Cardiac fibroblast (primary cell): ENCODE results near the gene INHBC.
"Not testable (repeated sequence)": the region's sequence is repeated elsewhere in the genome, so short reads cannot be mapped to it uniquely, and the experiment has no call there.

Experiments used
- DNase-seq, 2 donors: peaks; one replicate each; pipeline versions ENCODE4 v3.0.0 to v3.0.0-alpha.2; 2010; ENCODE audit warnings: low read depth in 2 of 2
- H3K4me3 ChIP-seq, 2 donors: replicated peaks in 1 of 2; 1 replicate in 1 of 2; 2 replicates in 1 of 2; pipeline ENCODE4 v1.5.1; 2011; ENCODE audit warnings: low read depth in 2 of 2, low read length in 2 of 2, mild to moderate bottlenecking in 2 of 2, moderate library complexity in 1 of 2
- CTCF ChIP-seq: IDR thresholded peaks from one replicate; pipeline ENCODE4 v1.5.1; 2011; ENCODE audit warnings: low read depth, mild to moderate bottlenecking, low read length, inconsistent platforms

Gene INHBC

GRCh38 chr12:57416039-57416996, 18.3 kb upstream of the INHBC start:
- peak in 1 of 2 donors; percentile 48 for DNase-seq
- no peak overlapping the region for H3K4me3 ChIP-seq
- no peak for TF ChIP-seq CTCF

GRCh38 chr12:57418255-57418654, 16.3 kb upstream of the INHBC start:
- DNase-seq, result no peak
- TF ChIP-seq CTCF, result no peak

GRCh38 chr12:57419495-57419894, 15.1 kb upstream of the INHBC start:
- H3K4me3 ChIP-seq, result no peak overlapping the region
- DNase-seq, result no peak
- TF ChIP-seq CTCF, result no peak

More at GRCh38 chr12:57418255-57418654, 16.3 kb upstream of the INHBC start:
- H3K4me3 ChIP-seq, result no peak overlapping the region

GRCh38 chr12:57420482-57420881, 14.1 kb upstream of the INHBC start:
- DNase-seq, result no peak
- no peak overlapping the region for H3K4me3 ChIP-seq
- TF ChIP-seq CTCF, result no peak

- not testable (repeated sequence) for DNase-seq, H3K4me3 ChIP-seq
Observed at GRCh38 chr12:57426948-57427347, 7.6 kb upstream of the INHBC start.

- TF ChIP-seq CTCF, result no peak
- DNase-seq, result no peak
- H3K4me3 ChIP-seq, result no peak overlapping the region
Observed at GRCh38 chr12:57428965-57429364, 5.6 kb upstream of the INHBC start.

GRCh38 chr12:57429473-57430111, 5.0 kb upstream of the INHBC start:
- no peak for TF ChIP-seq CTCF
- peak overlapping the region; percentile 56 to 64 for H3K4me3 ChIP-seq
- DNase-seq, result no peak
